ACC112 (cell line): ENCODE measurements around the gene NCBP2.
"Not testable (repeated sequence)": the region's sequence is repeated elsewhere in the genome, so short reads cannot be mapped to it uniquely, and the experiment has no call there.

Experiments
- H2AFZ ChIP-seq: fragments of 200-600 bp; sonication (generic); one replicate; pipeline ENCODE4 v1.6.0; 2017; ENCODE audit warnings: antibody characterized with exemption, low read length; ENCODE audit not compliant: unreplicated experiment
- H3K27ac ChIP-seq: fragments of 200-600 bp; sonication (generic); 2 replicates; pipeline ENCODE4 v1.5.1; 2014; ENCODE audit warnings: low read depth, mild to moderate bottlenecking, antibody characterized with exemption, low read length, moderate library complexity
- H3K27me3 ChIP-seq: fragments of 200-600 bp; sonication (generic); 2 replicates; pipeline ENCODE4 v1.6.1; 2014; ENCODE audit warnings: mild to moderate bottlenecking, antibody characterized with exemption, low read length, moderate library complexity, mixed read lengths; ENCODE audit not compliant: insufficient read depth
- H3K36me3 ChIP-seq: fragments of 200-600 bp; sonication (generic); 2 replicates; pipeline ENCODE4 v1.6.1; 2016; ENCODE audit warnings: mild to moderate bottlenecking, antibody characterized with exemption, low read length, moderate library complexity, mixed read lengths; ENCODE audit not compliant: insufficient read depth
- H3K4me1 ChIP-seq: fragments of 200-600 bp; sonication (generic); one replicate; pipeline ENCODE4 v1.6.1; 2016; ENCODE audit warnings: low read length, mixed read lengths; ENCODE audit not compliant: insufficient read depth, unreplicated experiment, control insufficient read depth
- H3K4me3 ChIP-seq: fragments of 200-600 bp; sonication (generic); 2 replicates; pipeline ENCODE4 v1.5.1; 2014; ENCODE audit warnings: mild to moderate bottlenecking, low read depth, low read length
- H3K79me2 ChIP-seq: fragments of 200-600 bp; sonication (generic); one replicate; pipeline ENCODE4 v1.6.0; 2016; ENCODE audit warnings: low read length; ENCODE audit not compliant: control insufficient read depth, unreplicated experiment, insufficient read depth

The NCBP2 gene

DNA sequence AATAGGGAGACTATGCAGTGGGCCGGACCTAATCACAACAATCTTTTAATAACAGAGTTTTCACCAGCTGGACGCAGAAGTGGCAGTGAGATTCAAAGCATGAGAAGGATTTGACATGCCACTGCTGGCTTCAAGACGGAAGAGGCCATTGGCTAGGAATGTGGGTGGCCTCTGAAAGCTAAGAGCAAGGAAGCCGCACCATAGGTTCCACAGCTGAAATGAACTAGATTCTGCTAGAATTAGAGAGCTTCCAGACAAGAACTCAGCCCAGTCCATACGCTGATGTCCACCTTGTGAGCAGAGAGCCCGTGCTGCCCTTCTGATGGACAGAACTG lies 6.9 kb upstream of the NCBP2 start:
- H2AFZ ChIP-seq: no peak overlapping the region
- H3K4me1 ChIP-seq: no peaks in the 10 kb centered on the region

GRCh38 chr3:196948442-196949284 lies 6.3 kb upstream of the NCBP2 start:
- H3K36me3 ChIP-seq: no peaks in the 10 kb centered on the region
- H3K27ac ChIP-seq: no peak overlapping the region
- H3K4me1 ChIP-seq: peaks cover 1% of the 10 kb centered on the region
- H2AFZ ChIP-seq: no peak overlapping the region
- no peak overlapping the region for H3K4me3 ChIP-seq
- peaks cover 1% of the 10 kb centered on the region for H3K79me2 ChIP-seq
- no peaks in the 10 kb centered on the region for H3K27me3 ChIP-seq

More for the DNA sequence above, 6.9 kb upstream of the NCBP2 start:
- Histone ChIP-seq H3K36me3 (no peaks in the 10 kb centered on the region), H3K4me3 (no peak overlapping the region), H3K27me3 (no peaks in the 10 kb centered on the region), H3K27ac (no peak overlapping the region), H3K79me2 (no peaks in the 10 kb centered on the region)

GRCh38 chr3:196947860-196948441 lies 5.6 kb upstream of the NCBP2 start:
- no peak overlapping the region for H2AFZ ChIP-seq
- H3K27ac ChIP-seq: no peak overlapping the region
- peaks cover 8% of the 10 kb centered on the region for H3K79me2 ChIP-seq
- no peak overlapping the region for H3K4me3 ChIP-seq
- no peaks in the 10 kb centered on the region for H3K36me3 ChIP-seq
- H3K4me1 ChIP-seq: peaks cover 4% of the 10 kb centered on the region
- H3K27me3 ChIP-seq: no peaks in the 10 kb centered on the region

GRCh38 chr3:196947136-196947859 lies 5.0 kb upstream of the NCBP2 start:
- Histone ChIP-seq H3K36me3 (no peaks in the 10 kb centered on the region), H3K27ac (no peak overlapping the region), H3K4me1 (peaks cover 4% of the 10 kb centered on the region), H3K79me2 (peaks cover 13% of the 10 kb centered on the region), H2AFZ (no peak overlapping the region), H3K27me3 (no peaks in the 10 kb centered on the region), H3K4me3 (no peak overlapping the region)

GRCh38 chr3:196944037-196944790 lies 1.9 kb upstream of the NCBP2 start:
- Histone ChIP-seq H3K4me3 (peak overlapping the region; percentile 97; the same call in 1 of the 2 replicates), H3K4me1 (peaks cover 15% of the 10 kb centered on the region), H3K79me2 (peaks cover 39% of the 10 kb centered on the region)
- not testable (repeated sequence) for H2AFZ ChIP-seq, H3K36me3 ChIP-seq, H3K27ac ChIP-seq, H3K27me3 ChIP-seq

GRCh38 chr3:196942915-196943277 lies 568 bp upstream of the NCBP2 start:
- peak overlapping the region; percentile 69 for H2AFZ ChIP-seq

DNA sequence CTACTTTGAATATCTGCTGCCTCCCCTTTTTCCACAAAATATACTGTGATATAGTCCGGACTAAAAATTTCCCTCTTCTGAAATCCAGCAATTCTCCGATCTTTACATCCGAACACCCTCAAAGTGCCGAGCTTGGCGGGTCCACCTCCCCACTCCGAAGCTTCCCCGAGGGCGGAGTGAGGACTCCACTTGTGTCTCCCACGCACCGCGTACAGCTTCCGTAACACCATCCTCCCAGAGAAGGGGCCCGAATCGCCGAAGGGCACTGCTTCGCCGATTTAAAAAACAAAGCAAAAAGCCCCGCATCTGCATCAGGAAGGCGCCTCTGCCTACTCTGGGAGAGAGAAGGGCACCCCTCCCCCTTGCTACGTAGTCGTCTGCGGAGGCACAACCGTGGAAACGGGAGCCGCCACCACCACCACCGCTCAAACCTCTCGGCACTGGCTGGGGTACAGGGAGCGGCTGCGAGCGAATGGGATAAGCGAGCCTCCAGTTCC lies 551 bp downstream of the NCBP2 start:
- Histone ChIP-seq H2AFZ (peak overlapping the region; percentile 27), H3K27me3 (no peaks in the 10 kb centered on the region), H3K4me1 (peaks cover 15% of the 10 kb centered on the region), H3K4me3 (peak overlapping the region; percentile 97), H3K27ac (peak overlapping the region; percentile 93), H3K79me2 (peaks cover 49% of the 10 kb centered on the region), H3K36me3 (peaks cover 23% of the 10 kb centered on the region)

More at GRCh38 chr3:196942915-196943277, 568 bp upstream of the NCBP2 start:
- Histone ChIP-seq H3K27me3 (no peaks in the 10 kb centered on the region), H3K27ac (peak overlapping the region; percentile 5; the same call in 1 of the 2 replicates), H3K4me1 (peaks cover 15% of the 10 kb centered on the region), H3K79me2 (peaks cover 49% of the 10 kb centered on the region), H3K4me3 (peak overlapping the region; percentile 97), H3K36me3 (peaks cover 11% of the 10 kb centered on the region)

- Histone ChIP-seq H3K4me3 (no peak overlapping the region), H3K27me3 (no peaks in the 10 kb centered on the region), H3K79me2 (peaks cover 47% of the 10 kb centered on the region), H3K27ac (0 out of 2 replicates have a peak overlapping the region, but pooled peaks have one; percentile 32), H2AFZ (no peak overlapping the region), H3K4me1 (peaks cover 13% of the 10 kb centered on the region), H3K36me3 (peaks cover 42% of the 10 kb centered on the region)
Observed at GRCh38 chr3:196938576-196938975, 3.8 kb downstream of the NCBP2 start.

- H3K4me3 ChIP-seq: no peak overlapping the region
- peaks cover 43% of the 10 kb centered on the region for H3K79me2 ChIP-seq
- no peaks in the 10 kb centered on the region for H3K27me3 ChIP-seq
- H2AFZ ChIP-seq: no peak overlapping the region
- peak overlapping the region; percentile 32; the same call in 1 of the 2 replicates for H3K27ac ChIP-seq
- H3K4me1 ChIP-seq: peaks cover 11% of the 10 kb centered on the region
- peaks cover 42% of the 10 kb centered on the region for H3K36me3 ChIP-seq
Observed at GRCh38 chr3:196938124-196938523, 4.2 kb downstream of the NCBP2 start.

- Histone ChIP-seq H3K4me1 (peaks cover 11% of the 10 kb centered on the region), H3K4me3 (no peak overlapping the region), H3K79me2 (peaks cover 31% of the 10 kb centered on the region), H3K36me3 (peaks cover 46% of the 10 kb centered on the region), H3K27me3 (no peaks in the 10 kb centered on the region), H2AFZ (no peak overlapping the region), H3K27ac (no peak overlapping the region)
Observed at GRCh38 chr3:196936288-196936687, 6.0 kb downstream of the NCBP2 start.
